ENCODE data around the gene ABCB11. TPM values are rescaled to one million over a fixed set of nuclear protein-coding genes. Genes with fewer than 3 reads are reported as not detected.

Gene ABCB11
- total RNA-seq, 1 donor from 2014 or later, result not detected

DNA sequence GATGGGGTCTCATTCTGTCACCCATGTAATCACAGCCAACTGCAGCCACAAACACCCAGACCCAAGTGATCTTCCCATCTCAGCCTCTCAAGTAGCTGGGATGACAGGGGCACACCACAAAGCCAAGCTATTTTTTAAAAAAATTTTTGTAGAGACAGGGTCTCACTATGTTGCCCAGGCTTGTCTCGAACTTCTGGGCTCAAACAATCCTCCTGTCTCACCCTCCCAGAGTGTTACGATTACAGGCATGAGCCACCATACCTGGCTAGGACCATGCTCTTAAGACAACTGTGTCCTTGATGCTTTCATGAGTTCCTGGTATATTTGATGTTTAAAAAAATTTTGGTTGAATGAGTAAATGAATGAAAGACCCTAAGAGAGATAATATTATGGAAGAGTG lies 19.4 kb downstream of the ABCB11 start:
- H3K9me3 ChIP-seq, result no peaks in the 10 kb centered on the region
- H3K36me3 ChIP-seq, result no peaks in the 10 kb centered on the region
- DNase-seq (ENCODE audit: extremely low spot score in 2 of 2), result no peak
- no peaks in the 10 kb centered on the region for H3K27me3 ChIP-seq
- intact Hi-C loops (cut with DNase I), result no loop called here
- TF ChIP-seq POLR2AphosphoS5 (IDR thresholded peaks at IDR 0.05; ENCODE audit: insufficient read depth in 1 of 2, low read depth in 1 of 2), result no peak
- TF ChIP-seq CTCF (IDR thresholded peaks at IDR 0.05), result no peak
- no peaks in the 10 kb centered on the region for H3K4me1 ChIP-seq
- no peak overlapping the region for H3K4me3 ChIP-seq
- H3K27ac ChIP-seq, result no peak overlapping the region

DNA sequence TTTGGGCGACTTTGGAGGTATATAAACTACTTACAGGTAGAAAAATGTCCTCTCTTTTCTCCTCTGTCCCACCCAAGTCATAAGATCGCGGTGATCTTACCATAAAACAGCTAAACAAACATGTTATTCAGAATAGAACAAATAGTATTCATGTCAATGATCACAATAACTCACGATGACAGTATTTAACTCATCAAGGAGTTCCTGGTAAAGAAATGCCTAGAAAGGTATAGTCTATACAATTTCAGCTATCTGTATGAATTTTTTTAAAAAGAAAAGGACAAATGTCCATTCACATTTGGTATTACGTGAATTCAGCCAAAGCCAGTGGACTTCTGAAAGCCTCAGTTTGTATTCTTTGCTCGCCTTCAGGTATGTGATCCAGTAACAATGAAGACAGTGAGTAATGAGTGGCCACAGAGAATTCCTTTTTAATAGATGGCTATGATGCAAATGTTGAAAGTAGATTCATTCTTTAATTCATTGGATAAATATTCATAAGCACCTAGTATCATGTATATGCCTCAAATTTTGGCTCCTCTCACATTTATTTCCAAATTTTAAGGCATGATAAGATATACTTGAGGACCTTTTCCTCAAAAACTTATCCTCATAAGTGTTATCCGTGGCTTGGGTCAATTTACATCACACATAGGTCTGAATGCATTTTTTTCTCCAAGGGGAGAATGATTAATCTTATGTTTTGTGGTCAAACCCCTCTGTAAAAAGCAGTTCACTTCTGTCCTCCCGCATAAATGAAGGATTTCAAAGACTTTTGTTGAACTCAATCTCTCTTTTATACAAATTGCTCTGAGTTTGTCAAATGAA lies 20.3 kb downstream of the ABCB11 start:
- intact Hi-C loops (cut with DNase I), result no loop called here
- DNase-seq (ENCODE audit: extremely low spot score in 2 of 2), result no peak
- Histone ChIP-seq H3K9me3 (no peaks in the 10 kb centered on the region), H3K27me3 (no peaks in the 10 kb centered on the region), H3K36me3 (no peaks in the 10 kb centered on the region), H3K4me1 (no peaks in the 10 kb centered on the region), H3K27ac (no peak overlapping the region), H3K4me3 (no peak overlapping the region)
- no peak for TF ChIP-seq POLR2AphosphoS5 (IDR thresholded peaks at IDR 0.05; ENCODE audit: insufficient read depth in 1 of 2, low read depth in 1 of 2)

GRCh38 chr2:169009865-169010579 lies 21.1 kb downstream of the ABCB11 start:
- intact Hi-C loops (cut with DNase I), result no loop called here

DNA sequence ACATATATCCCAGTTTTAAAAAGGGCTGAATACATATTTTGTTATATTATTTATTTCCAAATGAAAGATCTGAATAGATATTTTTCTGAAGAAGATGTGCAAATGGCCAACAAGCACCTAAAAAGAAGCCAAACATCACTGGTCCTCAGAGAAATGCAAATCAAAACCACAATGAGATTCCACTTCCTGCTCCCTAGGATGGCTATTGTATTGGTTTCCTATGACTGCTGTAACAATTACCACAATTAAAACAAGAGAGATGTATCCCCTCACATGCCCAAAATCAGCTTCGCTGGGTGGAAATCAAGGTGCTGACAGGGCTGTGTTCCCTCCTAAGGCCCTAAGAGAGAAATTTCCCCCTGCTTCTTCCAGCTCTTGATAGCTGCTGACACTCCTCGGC lies 23.2 kb downstream of the ABCB11 start:
- Histone ChIP-seq H3K4me1 (no peaks in the 10 kb centered on the region), H3K27ac (no peak overlapping the region), H3K36me3 (no peaks in the 10 kb centered on the region), H3K4me3 (no peak overlapping the region), H3K9me3 (no peaks in the 10 kb centered on the region), H3K27me3 (no peaks in the 10 kb centered on the region)
- intact Hi-C loops (cut with DNase I), result no loop called here
- TF ChIP-seq CTCF (IDR thresholded peaks at IDR 0.05), result no peak
- TF ChIP-seq POLR2AphosphoS5 (IDR thresholded peaks at IDR 0.05; ENCODE audit: insufficient read depth in 1 of 2, low read depth in 1 of 2), result no peak
- TF ChIP-seq POLR2A (IDR thresholded peaks at IDR 0.05), result no peak
- no peak for DNase-seq (ENCODE audit: extremely low spot score in 2 of 2)

More at GRCh38 chr2:169009865-169010579, 21.1 kb downstream of the ABCB11 start:
- Histone ChIP-seq H3K4me3 (no peak overlapping the region), H3K27me3 (no peaks in the 10 kb centered on the region), H3K27ac (no peak overlapping the region), H3K36me3 (no peaks in the 10 kb centered on the region), H3K4me1 (no peaks in the 10 kb centered on the region), H3K9me3 (no peaks in the 10 kb centered on the region)
- no peak for DNase-seq (ENCODE audit: extremely low spot score in 2 of 2)
- no peak for TF ChIP-seq POLR2AphosphoS5 (IDR thresholded peaks at IDR 0.05; ENCODE audit: insufficient read depth in 1 of 2, low read depth in 1 of 2)
- no peak for TF ChIP-seq POLR2A (IDR thresholded peaks at IDR 0.05)
- no peak for TF ChIP-seq CTCF (IDR thresholded peaks at IDR 0.05)

- Histone ChIP-seq H3K4me1 (no peaks in the 10 kb centered on the region), H3K27me3 (no peaks in the 10 kb centered on the region), H3K9me3 (no peaks in the 10 kb centered on the region), H3K36me3 (no peaks in the 10 kb centered on the region), H3K27ac (no peak overlapping the region), H3K4me3 (no peak overlapping the region)
- intact Hi-C loops (cut with DNase I), result no loop called here
- TF ChIP-seq POLR2AphosphoS5 (IDR thresholded peaks at IDR 0.05; ENCODE audit: insufficient read depth in 1 of 2, low read depth in 1 of 2) (no peak), POLR2A (IDR thresholded peaks at IDR 0.05) (no peak), CTCF (IDR thresholded peaks at IDR 0.05) (no peak)
- no peak for DNase-seq (ENCODE audit: extremely low spot score in 2 of 2)
Measured at GRCh38 chr2:169007356-169007755, 23.8 kb downstream of the ABCB11 start.

All from vagina (tissue), 2 donors.